ENCODE measurements around the gene RNF112.

RNF112 gene

DNA sequence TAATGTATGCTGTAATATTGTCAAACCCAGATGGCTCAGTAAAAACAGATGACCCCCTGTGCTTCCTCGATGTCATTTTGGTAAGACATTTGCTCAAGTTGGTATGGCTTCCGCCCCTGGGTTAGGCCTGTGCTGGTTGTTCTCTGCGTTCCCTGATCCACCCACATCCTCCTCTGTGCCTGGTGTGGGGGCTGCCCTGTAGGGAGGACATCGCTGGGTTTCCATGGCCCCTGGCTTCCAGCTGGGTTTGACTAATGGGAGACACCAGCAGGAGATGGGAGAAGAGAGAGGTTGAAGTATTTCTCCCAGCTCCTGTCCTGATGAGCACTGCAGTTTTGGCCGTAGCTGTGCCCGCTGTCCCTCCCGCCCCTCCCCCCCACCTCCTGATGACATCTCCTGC, 19.6 kb upstream of the RNF112 start:
- Mint-ChIP-seq H3K4me1 (ENCODE audit: low read depth) (peaks cover 7% of the 10 kb centered on the region), H3K27me3 (peaks cover 2% of the 10 kb centered on the region), H3K9me3 (ENCODE audit: low read depth) (no peaks in the 10 kb centered on the region), H3K27ac (no peak overlapping the region), H3K36me3 (no peaks in the 10 kb centered on the region), H3K4me3 (no peak overlapping the region)

DNA sequence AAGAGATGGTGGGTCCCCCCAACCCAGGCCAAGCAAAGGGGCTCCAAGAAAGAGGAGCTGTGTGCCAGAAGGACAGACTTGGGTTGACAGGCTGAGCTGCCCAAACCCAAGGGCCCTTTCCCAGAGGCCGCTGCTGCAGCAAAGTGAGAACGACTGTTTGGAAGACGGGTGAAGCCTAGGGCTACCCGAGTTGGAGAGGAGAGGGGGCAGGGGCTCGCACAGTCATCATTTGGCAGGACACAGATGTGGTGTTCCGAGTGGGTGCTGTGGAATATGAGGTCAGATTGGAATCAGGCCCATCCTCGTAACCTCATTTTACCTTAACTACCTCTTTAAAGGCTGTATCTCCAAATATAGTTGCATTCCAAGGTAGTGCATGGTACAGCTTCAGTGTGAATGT, 18.7 kb upstream of the RNF112 start:
- no peak overlapping the region for H3K4me3 Mint-ChIP-seq
- peaks cover 2% of the 10 kb centered on the region for H3K27me3 Mint-ChIP-seq
- H3K27ac Mint-ChIP-seq, result no peak overlapping the region
- no peaks in the 10 kb centered on the region for H3K9me3 Mint-ChIP-seq (ENCODE audit: low read depth)
- no peaks in the 10 kb centered on the region for H3K36me3 Mint-ChIP-seq
- peaks cover 7% of the 10 kb centered on the region for H3K4me1 Mint-ChIP-seq (ENCODE audit: low read depth)

DNA sequence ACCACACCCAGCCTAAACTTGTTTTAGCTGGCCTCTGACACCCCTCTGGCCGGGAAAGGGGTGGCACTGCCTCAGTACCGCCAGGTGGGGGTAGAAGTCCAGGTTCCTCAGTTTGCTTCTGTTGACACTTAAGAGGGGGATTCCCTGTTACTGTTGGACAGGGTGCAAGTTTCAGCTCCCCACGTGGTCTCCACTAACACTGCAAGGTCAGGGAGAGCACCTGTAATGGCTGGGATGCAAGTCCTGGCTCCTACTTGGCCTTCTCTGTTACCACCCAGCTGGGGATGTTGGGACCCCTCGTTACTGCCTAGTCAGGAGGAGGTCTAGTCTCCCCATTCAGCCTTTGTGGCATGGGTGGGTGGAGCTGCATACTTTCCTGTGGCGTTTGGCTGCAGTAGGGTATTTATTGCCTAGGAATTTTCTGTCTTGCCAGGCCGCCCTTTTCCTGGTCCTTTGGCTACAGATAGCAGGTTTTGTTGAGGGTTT, 13.4 kb upstream of the RNF112 start:
- Mint-ChIP-seq H3K27ac (no peak overlapping the region), H3K4me3 (no peak overlapping the region), H3K27me3 (peaks cover 2% of the 10 kb centered on the region), H3K36me3 (no peaks in the 10 kb centered on the region), H3K9me3 (ENCODE audit: low read depth) (no peaks in the 10 kb centered on the region), H3K4me1 (ENCODE audit: low read depth) (no peaks in the 10 kb centered on the region)

DNA sequence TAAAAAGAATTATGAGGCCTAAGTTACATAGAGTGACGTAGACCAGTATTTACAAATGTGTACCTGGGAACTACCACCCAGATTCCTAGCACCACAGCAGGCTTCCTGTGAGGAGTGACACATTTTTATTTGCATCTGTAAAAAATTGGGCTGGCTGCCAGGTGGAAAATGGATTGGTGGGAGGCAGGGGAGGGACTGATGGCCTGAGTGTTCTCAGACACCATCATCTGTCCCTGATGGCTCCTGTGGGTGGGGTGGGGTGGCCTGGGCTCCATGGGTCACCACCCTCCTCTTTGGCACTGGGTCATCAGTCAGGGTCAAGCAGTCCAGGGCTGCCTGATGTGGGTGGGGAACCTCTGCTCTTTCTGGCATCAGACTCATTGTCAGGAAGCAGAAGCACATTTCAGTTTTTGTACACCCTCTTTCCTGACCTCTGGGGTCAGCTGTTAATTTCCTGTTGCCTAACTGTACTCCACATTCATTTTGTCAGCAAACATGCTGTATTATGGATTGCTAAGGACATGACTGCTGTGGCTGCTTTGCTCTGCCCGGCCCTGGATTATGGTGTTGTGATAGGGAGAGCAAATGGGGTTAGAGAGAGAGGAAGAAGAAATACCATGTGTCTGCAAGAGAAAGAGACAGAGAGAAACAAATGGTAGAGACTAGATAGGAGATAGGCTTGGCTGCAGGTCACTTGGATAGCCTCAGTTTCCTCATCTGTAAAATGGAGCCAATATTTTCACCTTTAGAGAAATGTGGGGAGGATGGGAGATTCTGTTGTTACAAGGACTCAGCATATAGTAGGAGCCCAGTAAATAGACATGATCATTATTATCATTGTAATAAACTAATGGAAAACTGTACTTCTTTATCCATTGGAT, 12.5 kb upstream of the RNF112 start:
- Mint-ChIP-seq H3K4me1 (ENCODE audit: low read depth) (no peaks in the 10 kb centered on the region), H3K36me3 (no peaks in the 10 kb centered on the region), H3K9me3 (ENCODE audit: low read depth) (no peaks in the 10 kb centered on the region), H3K4me3 (no peak overlapping the region), H3K27me3 (peaks cover 2% of the 10 kb centered on the region), H3K27ac (no peak overlapping the region)

DNA sequence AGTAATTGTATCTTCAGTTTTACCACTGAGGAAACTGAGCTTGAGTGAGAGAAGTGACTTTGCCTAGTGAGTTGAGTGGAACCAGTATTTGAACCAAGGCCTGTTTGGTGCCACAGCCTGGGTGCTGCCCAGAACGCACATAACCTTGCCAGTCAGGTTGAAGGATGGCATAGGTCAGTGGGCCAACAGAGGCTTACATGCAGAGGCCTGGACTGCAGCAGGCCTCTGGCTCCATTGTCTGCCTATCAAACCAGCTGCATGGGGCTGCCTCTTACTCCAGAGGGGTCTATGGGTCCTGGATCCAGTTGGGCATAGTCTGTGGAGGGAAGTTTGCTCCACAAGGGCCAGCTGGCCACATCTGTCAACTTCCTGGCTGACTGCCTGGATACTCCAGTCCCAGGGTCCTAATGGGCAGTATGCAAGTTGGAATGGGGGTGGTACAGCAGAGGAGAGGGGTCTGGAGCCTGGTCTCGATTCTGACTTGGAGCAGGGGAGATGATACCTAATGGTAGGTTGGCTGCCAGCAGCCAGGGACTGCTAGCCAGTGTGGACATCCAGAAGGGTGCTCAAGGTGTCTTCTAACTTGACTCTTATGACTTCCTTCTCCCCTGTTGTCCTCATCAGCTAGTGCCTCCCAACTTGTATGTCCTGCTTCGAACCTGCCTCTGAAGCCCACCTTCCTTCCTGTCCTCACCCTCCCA, 11.1 kb upstream of the RNF112 start:
- Mint-ChIP-seq H3K9me3 (ENCODE audit: low read depth) (no peaks in the 10 kb centered on the region), H3K27me3 (peaks cover 2% of the 10 kb centered on the region), H3K36me3 (no peaks in the 10 kb centered on the region), H3K4me3 (no peak overlapping the region), H3K4me1 (ENCODE audit: low read depth) (no peaks in the 10 kb centered on the region), H3K27ac (no peak overlapping the region)

DNA sequence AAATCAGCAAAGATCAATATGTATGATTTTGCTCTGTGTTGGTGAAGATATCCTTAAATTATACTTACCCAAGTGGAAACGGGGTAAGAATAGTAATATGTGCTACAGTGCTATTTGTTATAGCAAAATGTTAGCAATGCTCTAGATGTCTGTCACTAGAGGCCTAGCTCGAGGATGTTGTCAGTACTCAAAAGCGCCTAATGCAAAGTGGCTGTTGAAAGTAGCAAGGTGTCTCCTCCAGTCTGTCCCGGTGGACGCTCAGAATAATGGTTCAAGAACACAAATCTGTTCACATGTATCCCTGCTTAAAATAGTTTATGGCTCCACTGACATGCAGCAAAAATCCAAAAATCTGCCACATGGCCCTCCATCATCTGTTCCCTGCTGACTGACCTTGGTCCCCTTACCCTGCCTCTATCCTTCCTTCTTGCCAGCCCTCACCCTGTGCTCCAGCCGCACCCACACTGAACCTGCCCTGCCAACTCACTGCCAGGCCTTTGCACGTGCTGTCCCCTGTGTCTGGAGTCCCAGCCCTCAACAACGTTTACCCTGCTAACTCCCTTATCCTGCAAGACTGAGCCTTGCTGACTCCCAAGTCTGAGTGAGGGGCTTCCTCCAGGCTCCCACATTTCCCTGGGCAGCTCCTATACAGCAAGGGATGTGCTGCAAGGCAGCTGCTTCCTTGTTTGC, 9.6 kb upstream of the RNF112 start:
- no peaks in the 10 kb centered on the region for H3K36me3 Mint-ChIP-seq
- peaks cover 2% of the 10 kb centered on the region for H3K27me3 Mint-ChIP-seq
- no peaks in the 10 kb centered on the region for H3K4me1 Mint-ChIP-seq (ENCODE audit: low read depth)
- no peak overlapping the region for H3K27ac Mint-ChIP-seq
- no peaks in the 10 kb centered on the region for H3K9me3 Mint-ChIP-seq (ENCODE audit: low read depth)
- no peak overlapping the region for H3K4me3 Mint-ChIP-seq

DNA sequence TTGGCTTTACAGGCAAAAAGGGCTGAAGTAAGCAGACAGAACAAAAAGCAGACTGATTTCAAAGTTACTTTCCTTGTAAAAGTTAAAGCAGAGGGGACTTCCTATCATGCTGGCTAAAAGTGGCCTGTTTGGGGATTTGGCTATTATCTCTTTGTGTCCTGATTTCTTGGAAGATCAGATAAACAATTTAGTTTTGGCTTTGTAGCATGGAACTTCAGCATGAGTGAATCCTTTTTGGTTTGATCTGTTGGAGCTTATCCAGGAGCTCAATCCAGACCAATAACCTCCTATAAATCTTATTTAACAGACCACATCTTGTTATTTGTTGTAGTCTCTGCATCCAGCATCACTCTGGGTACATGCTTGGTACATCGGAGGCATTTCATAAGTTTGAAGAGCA, 8.9 kb upstream of the RNF112 start:
- Mint-ChIP-seq H3K27ac (no peak overlapping the region), H3K27me3 (peaks cover 2% of the 10 kb centered on the region), H3K9me3 (ENCODE audit: low read depth) (no peaks in the 10 kb centered on the region), H3K4me1 (ENCODE audit: low read depth) (no peaks in the 10 kb centered on the region), H3K4me3 (no peak overlapping the region), H3K36me3 (no peaks in the 10 kb centered on the region)

DNA sequence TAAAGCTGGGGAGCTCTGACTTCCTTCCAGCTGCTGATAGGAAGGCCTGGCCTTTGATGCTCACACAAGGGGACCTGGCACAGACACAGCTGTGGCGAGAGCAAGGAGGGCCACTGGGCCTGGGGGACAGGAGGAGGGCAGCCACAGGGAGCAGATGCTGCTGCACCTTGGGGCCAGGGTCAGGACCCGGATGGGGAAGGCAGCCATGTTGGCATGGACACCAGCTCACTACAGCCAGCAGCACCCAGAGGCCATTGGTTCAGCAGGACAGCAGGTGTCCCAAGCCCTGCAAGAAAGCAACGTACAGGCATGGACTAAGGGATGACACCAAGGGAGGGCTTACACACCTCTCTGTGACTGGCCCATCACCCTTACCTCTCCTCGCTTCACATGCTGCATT, 8.0 kb upstream of the RNF112 start:
- Mint-ChIP-seq H3K36me3 (no peaks in the 10 kb centered on the region), H3K9me3 (ENCODE audit: low read depth) (no peaks in the 10 kb centered on the region), H3K27ac (no peak overlapping the region), H3K27me3 (peaks cover 2% of the 10 kb centered on the region), H3K4me3 (no peak overlapping the region), H3K4me1 (ENCODE audit: low read depth) (no peaks in the 10 kb centered on the region)

DNA sequence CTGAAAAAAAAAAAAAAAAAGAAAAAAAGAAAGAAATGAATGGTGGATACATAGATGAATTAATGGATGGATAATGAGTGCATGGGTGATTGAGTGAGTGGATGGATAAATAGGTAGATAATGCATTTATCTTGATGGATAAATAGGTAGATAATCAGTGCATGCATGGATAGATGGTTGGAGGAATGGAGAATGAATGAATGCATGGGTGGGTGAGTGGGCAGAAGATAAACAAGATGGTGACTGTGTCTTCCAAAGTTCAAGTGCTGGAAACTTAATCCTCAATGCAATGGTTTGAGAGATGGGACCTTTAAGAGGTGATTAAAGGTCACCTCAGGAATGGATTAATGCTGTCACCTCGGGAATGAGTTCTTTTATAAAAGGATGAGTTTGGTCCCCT, 6.8 kb upstream of the RNF112 start:
- no peaks in the 10 kb centered on the region for H3K9me3 Mint-ChIP-seq (ENCODE audit: low read depth)
- H3K27ac Mint-ChIP-seq, result no peak overlapping the region
- no peaks in the 10 kb centered on the region for H3K4me1 Mint-ChIP-seq (ENCODE audit: low read depth)
- no peak overlapping the region for H3K4me3 Mint-ChIP-seq
- H3K36me3 Mint-ChIP-seq, result no peaks in the 10 kb centered on the region
- no peaks in the 10 kb centered on the region for H3K27me3 Mint-ChIP-seq

DNA sequence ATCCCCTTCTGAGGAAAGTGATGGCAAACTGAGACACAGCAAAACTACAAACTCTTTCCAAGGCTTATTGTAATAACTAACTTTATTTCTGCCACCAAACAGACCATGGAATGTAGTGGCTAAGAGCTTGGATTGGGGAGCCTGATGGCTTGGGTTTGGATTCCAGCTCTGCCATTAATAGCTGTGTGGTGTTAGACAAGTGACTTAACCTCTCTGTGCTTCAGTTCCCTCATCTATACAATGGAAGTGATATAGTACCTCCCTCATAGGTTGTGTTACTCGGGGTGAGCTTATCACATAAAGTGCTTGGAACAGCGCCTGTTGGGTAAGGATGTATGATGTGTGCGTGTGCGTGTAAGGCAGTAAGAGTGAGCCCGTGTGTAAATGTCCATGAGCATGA, 5.9 kb upstream of the RNF112 start:
- H3K36me3 Mint-ChIP-seq, result no peaks in the 10 kb centered on the region
- H3K27ac Mint-ChIP-seq, result no peak overlapping the region
- H3K4me1 Mint-ChIP-seq (ENCODE audit: low read depth), result no peaks in the 10 kb centered on the region
- H3K9me3 Mint-ChIP-seq (ENCODE audit: low read depth), result no peaks in the 10 kb centered on the region
- no peak overlapping the region for H3K4me3 Mint-ChIP-seq
- no peaks in the 10 kb centered on the region for H3K27me3 Mint-ChIP-seq

DNA sequence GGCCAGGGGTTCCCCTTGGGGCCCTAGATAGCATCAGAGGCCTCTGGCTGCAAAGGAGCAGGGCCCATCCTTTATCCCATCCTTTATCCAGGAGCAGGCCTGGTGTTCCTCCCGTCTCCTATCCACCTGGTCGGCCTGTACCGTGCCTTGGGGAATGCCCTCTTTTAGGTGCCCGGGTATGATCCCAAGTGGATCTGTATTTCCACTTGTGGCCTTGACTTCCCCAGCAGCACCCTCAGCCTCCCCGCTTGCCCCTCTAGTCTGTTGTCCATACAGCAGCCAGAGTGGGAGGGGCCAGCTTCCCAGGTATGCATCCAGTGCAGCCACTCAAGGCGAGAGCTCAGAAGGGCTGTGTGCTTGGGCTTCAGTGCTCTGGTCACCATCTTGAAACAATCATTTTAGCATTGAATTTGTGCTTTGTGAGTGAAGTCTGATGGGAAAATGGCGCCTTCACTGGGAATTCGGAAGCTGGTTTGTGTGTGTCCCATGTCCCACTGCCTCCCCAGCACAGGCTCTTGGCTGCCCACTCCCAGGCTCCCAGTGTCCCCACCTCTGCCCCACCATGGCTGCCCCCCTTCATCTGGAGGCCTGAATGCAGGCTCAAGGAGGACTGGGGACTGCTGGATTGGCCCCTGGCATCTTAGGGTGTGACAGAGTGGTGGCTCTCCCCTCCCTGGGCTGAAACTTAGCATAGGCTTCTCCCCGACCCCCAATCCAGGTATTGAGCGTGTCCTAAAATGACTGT, 3.3 kb upstream of the RNF112 start:
- Mint-ChIP-seq H3K4me1 (ENCODE audit: low read depth) (no peaks in the 10 kb centered on the region), H3K4me3 (no peak overlapping the region), H3K27ac (no peak overlapping the region), H3K9me3 (ENCODE audit: low read depth) (no peaks in the 10 kb centered on the region), H3K27me3 (no peaks in the 10 kb centered on the region), H3K36me3 (no peaks in the 10 kb centered on the region)

DNA sequence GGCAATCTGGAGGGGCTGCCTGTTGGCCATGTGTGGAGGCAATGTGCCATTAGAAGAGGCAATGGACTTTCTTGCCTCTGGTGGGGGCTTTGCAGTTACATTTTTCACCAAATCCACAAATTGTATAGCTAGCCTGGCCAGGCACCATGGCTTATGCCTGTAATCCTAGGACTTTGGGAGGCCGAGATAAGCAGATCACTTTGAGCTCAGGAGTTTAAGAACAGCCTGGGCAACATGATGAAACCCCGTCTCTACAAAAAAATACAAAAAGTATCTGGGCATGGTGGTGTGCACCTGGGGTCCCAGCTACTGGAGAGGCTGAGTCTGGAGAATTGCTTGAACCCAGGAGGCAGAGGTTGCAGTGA, 2.7 kb upstream of the RNF112 start:
- H3K27me3 Mint-ChIP-seq, result no peaks in the 10 kb centered on the region
- H3K27ac Mint-ChIP-seq, result no peak overlapping the region
- H3K36me3 Mint-ChIP-seq, result no peaks in the 10 kb centered on the region
- no peaks in the 10 kb centered on the region for H3K4me1 Mint-ChIP-seq (ENCODE audit: low read depth)
- no peaks in the 10 kb centered on the region for H3K9me3 Mint-ChIP-seq (ENCODE audit: low read depth)
- H3K4me3 Mint-ChIP-seq, result no peak overlapping the region

DNA sequence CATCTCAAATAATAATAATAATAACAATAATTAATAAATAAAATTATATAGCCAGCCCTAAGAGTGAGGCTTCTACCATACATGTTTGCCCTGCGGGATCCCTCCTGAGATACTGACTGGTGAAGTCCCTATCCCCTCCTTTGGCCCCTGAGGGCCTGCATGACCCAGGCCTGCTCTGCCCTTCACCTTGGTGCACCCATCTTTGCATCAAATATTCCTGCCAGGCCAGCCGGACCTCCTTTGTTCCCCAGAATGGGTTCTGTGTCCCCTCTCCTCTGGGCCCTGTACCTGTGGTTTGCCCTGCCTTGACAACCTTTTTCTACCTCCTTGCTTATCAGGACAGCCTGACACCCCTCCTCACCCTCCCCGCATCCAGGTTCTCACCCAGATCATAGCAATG, 2.0 kb upstream of the RNF112 start:
- no peak overlapping the region for H3K27ac Mint-ChIP-seq
- no peaks in the 10 kb centered on the region for H3K36me3 Mint-ChIP-seq
- H3K4me1 Mint-ChIP-seq (ENCODE audit: low read depth), result no peaks in the 10 kb centered on the region
- H3K27me3 Mint-ChIP-seq, result no peaks in the 10 kb centered on the region
- H3K4me3 Mint-ChIP-seq, result no peak overlapping the region
- no peaks in the 10 kb centered on the region for H3K9me3 Mint-ChIP-seq (ENCODE audit: low read depth)

DNA sequence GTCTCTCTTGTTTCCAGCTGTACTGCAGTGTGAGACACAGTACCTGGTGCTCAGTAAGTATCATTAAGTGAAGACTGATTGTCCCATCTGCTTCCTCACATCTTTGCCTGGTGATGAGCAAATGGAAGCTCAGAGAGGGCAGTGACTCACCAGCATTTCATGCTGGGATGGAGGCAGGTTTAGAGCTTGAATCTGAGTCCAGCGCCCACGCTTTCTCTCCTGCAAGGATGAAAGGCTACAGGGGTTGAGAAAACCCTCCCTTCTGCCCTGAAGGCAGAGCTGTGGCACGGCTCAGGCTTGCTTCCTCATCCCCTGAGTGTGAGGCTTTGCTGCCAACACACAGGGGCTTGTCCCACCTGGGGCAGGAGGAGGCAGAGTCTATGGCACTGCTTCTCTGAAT, 1.5 kb upstream of the RNF112 start:
- Mint-ChIP-seq H3K27me3 (no peaks in the 10 kb centered on the region), H3K4me3 (no peak overlapping the region), H3K4me1 (ENCODE audit: low read depth) (no peaks in the 10 kb centered on the region), H3K27ac (no peak overlapping the region), H3K36me3 (no peaks in the 10 kb centered on the region), H3K9me3 (ENCODE audit: low read depth) (no peaks in the 10 kb centered on the region)

DNA sequence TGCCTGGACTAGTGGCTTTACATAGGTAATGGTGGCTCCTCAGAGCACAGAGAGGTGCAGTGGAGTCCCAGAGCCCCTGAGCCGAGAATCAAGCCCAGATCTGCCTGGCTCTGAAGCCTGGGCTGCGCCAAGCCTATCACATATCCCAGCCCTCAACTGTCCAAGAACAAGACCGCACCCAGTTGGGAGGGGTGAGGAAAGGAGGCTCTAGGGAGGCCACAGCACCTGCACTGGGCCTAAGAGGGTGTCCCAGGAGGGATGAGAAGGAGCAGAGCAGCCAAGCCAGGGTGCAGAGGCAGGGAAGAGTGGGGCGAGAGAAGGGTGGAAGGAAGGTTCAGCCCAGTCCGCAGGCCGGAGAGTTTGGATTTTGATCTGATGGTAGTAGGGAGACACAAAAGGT, 941 bp upstream of the RNF112 start:
- Mint-ChIP-seq H3K9me3 (ENCODE audit: low read depth) (no peaks in the 10 kb centered on the region), H3K4me1 (ENCODE audit: low read depth) (no peaks in the 10 kb centered on the region), H3K4me3 (no peak overlapping the region), H3K36me3 (no peaks in the 10 kb centered on the region), H3K27me3 (no peaks in the 10 kb centered on the region), H3K27ac (no peak overlapping the region)
